ENCODE results near the gene RHBG.
"Not testable (repeated sequence)": the region's sequence is repeated elsewhere in the genome, so short reads cannot be mapped to it uniquely, and the experiment has no call there.

The RHBG gene

GRCh38 chr1:156368157-156368658, 803 bp upstream of the RHBG start (continued):
- TF ChIP-seq POU6F1 (CRISPR knock-in tag; IDR thresholded peaks at IDR 0.05; ENCODE audit: borderline replicate concordance, low read depth), result no peak

GRCh38 chr1:156369685-156370286, 775 bp downstream of the RHBG start:
- ATAC-seq, result not testable (repeated sequence)

GRCh38 chr1:156371553-156372264, 2.7 kb downstream of the RHBG start:
- ATAC-seq, result no peak
- TF ChIP-seq CREB5 (CRISPR knock-in tag; IDR thresholded peaks at IDR 0.05; ENCODE audit: low read depth) (no peak), ESRRG (CRISPR knock-in tag; IDR thresholded peaks at IDR 0.05) (no peak), ZNF8 (CRISPR knock-in tag; IDR thresholded peaks at IDR 0.05) (no peak), SNAI2 (CRISPR knock-in tag; IDR thresholded peaks at IDR 0.05) (no peak), TCF4 (CRISPR knock-in tag; IDR thresholded peaks at IDR 0.05; ENCODE audit: borderline replicate concordance) (no peak), ISL1 (CRISPR knock-in tag; IDR thresholded peaks at IDR 0.05) (no peak), ARNTL (CRISPR knock-in tag; IDR thresholded peaks at IDR 0.05; ENCODE audit: borderline replicate concordance, low read depth) (no peak), PATZ1 (CRISPR knock-in tag; IDR thresholded peaks at IDR 0.05; ENCODE audit: borderline replicate concordance) (no peak), ZFP30 (CRISPR knock-in tag; IDR thresholded peaks at IDR 0.05) (no peak), TOX (CRISPR knock-in tag; IDR thresholded peaks at IDR 0.05; ENCODE audit: borderline replicate concordance) (no peak), BACH2 (CRISPR knock-in tag; IDR thresholded peaks at IDR 0.05; ENCODE audit: borderline replicate concordance) (no peak), TSHZ2 (CRISPR knock-in tag; IDR thresholded peaks at IDR 0.05) (no peak), ZNF565 (CRISPR knock-in tag; conservative IDR thresholded peaks at IDR 0.05; ENCODE audit: low read depth) (no peak)

- TF ChIP-seq TSHZ2 (CRISPR knock-in tag; IDR thresholded peaks at IDR 0.05) (no peak), ARNTL (CRISPR knock-in tag; IDR thresholded peaks at IDR 0.05; ENCODE audit: borderline replicate concordance, low read depth) (no peak), ISL1 (CRISPR knock-in tag; IDR thresholded peaks at IDR 0.05) (no peak), TOX (CRISPR knock-in tag; IDR thresholded peaks at IDR 0.05; ENCODE audit: borderline replicate concordance) (no peak)
- ATAC-seq, result peak; percentile 39; the same call in 2 of the 3 replicates
Observed at GRCh38 chr1:156372265-156372586, 3.2 kb downstream of the RHBG start.

All from SK-N-SH treated with all-trans-retinoic acid at 6 μM for 48 hours (cell line).